H9 (cell line): ENCODE data around the gene CALHM1. TPM values are rescaled to one million over a fixed set of nuclear protein-coding genes. Genes with fewer than 3 reads are reported as not detected.
A peak's percentile ranks its signal among the peaks of the same experiment; 100 is the strongest.

Experiments used
- DNase-seq: peaks from one replicate; pipeline ENCODE4 v3.0.0-alpha.2; 2017
- H2AFZ ChIP-seq: one replicate; pipeline ENCODE4 v1.6.1; 2013; ENCODE audit warnings: mild to moderate bottlenecking, low read length, control low read depth, moderate library complexity
- H2AK5ac ChIP-seq: 2 replicates; pipeline ENCODE4 v1.6.1; 2013; ENCODE audit warnings: low read length, control low read depth, mixed read lengths; ENCODE audit not compliant: insufficient read length
- H2BK120ac ChIP-seq: one replicate; pipeline ENCODE4 v1.6.1; 2013; ENCODE audit warnings: low read depth, mild to moderate bottlenecking, low read length, control low read depth, inconsistent platforms; ENCODE audit not compliant: poor library complexity, severe bottlenecking
- H2BK12ac ChIP-seq: 2 replicates; pipeline ENCODE4 v1.6.1; 2013; ENCODE audit warnings: low read length, control low read depth, mixed read lengths, low read depth; ENCODE audit not compliant: insufficient read length
- H2BK15ac ChIP-seq: 2 replicates; pipeline ENCODE4 v1.6.1; 2013; ENCODE audit warnings: low read depth, low read length, control low read depth
- H2BK20ac ChIP-seq: one replicate; pipeline ENCODE4 v1.6.1; 2013; ENCODE audit warnings: low read depth, mild to moderate bottlenecking, low read length, control low read depth, inconsistent platforms; ENCODE audit not compliant: poor library complexity, severe bottlenecking
- H2BK5ac ChIP-seq: 2 replicates; pipeline ENCODE4 v1.6.1; 2013; ENCODE audit warnings: low read length, control low read depth, mixed read lengths; ENCODE audit not compliant: insufficient read length
- H3K14ac ChIP-seq: 2 replicates; pipeline ENCODE4 v1.6.1; 2013; ENCODE audit warnings: low read length, control low read depth; ENCODE audit not compliant: insufficient read depth
- H3K18ac ChIP-seq: 2 replicates; pipeline ENCODE4 v1.6.1; 2013; ENCODE audit warnings: low read depth, mild to moderate bottlenecking, mixed read lengths, low read length, control low read depth; ENCODE audit not compliant: insufficient read length
- H3K23ac ChIP-seq: 2 replicates; pipeline ENCODE4 v1.6.1; 2013; ENCODE audit warnings: low read length, control low read depth, mixed read lengths, low read depth; ENCODE audit not compliant: insufficient read length
- H3K23me2 ChIP-seq: 2 replicates; pipeline ENCODE4 v1.6.1; 2013; ENCODE audit warnings: low read depth, mild to moderate bottlenecking, mixed read lengths, low read length, control low read depth; ENCODE audit not compliant: insufficient read length, poor library complexity, severe bottlenecking
- H3K27ac ChIP-seq: 2 replicates; pipeline ENCODE4 v1.5.1; 2013; ENCODE audit warnings: low read length, control low read depth, mixed read lengths, low read depth; ENCODE audit not compliant: insufficient read length
- H3K27me3 ChIP-seq: 2 replicates; pipeline ENCODE4 v1.6.1; 2013; ENCODE audit warnings: low read length, control low read depth, inconsistent platforms; ENCODE audit not compliant: insufficient read depth
- H3K4ac ChIP-seq: 2 replicates; pipeline ENCODE4 v1.6.1; 2013; ENCODE audit warnings: low read depth, mild to moderate bottlenecking, control low read depth, inconsistent platforms, low read length, moderate library complexity
- H3K4me1 ChIP-seq: 2 replicates; pipeline ENCODE4 v1.6.1; 2013; ENCODE audit warnings: low read length, control low read depth, inconsistent platforms; ENCODE audit not compliant: insufficient read depth
- H3K4me2 ChIP-seq: 2 replicates; pipeline ENCODE4 v1.6.1; 2013; ENCODE audit warnings: low read length, control low read depth, mixed read lengths; ENCODE audit not compliant: insufficient read length, insufficient read depth
- H3K56ac ChIP-seq: 2 replicates; pipeline ENCODE4 v1.6.1; 2013; ENCODE audit warnings: low read depth, mild to moderate bottlenecking, mixed read lengths, low read length, control low read depth; ENCODE audit not compliant: insufficient read length
- H3K79me1 ChIP-seq: 2 replicates; pipeline ENCODE4 v1.6.1; 2013; ENCODE audit warnings: low read depth, mild to moderate bottlenecking, moderate library complexity, low read length, control low read depth, inconsistent platforms; ENCODE audit not compliant: insufficient read depth, poor library complexity, severe bottlenecking
- H3K79me2 ChIP-seq: 2 replicates; pipeline ENCODE4 v1.6.1; 2013; ENCODE audit warnings: low read length, control low read depth, inconsistent platforms; ENCODE audit not compliant: insufficient read depth
- H3K9ac ChIP-seq: 2 replicates; pipeline ENCODE4 v1.6.1; 2013; ENCODE audit warnings: low read length, control low read depth, mixed read lengths; ENCODE audit not compliant: insufficient read length; ENCODE audit errors: extremely low read depth
- H3K9me3 ChIP-seq: one replicate; pipeline ENCODE4 v1.6.1; 2013; ENCODE audit warnings: low read depth, low read length, inconsistent platforms; ENCODE audit not compliant: control insufficient read depth
- H3T11ph ChIP-seq: one replicate; pipeline ENCODE4 v1.6.1; 2013; ENCODE audit warnings: mild to moderate bottlenecking, low read length, control low read depth, inconsistent platforms
- H4K20me1 ChIP-seq: one replicate; pipeline ENCODE4 v1.6.1; 2013; ENCODE audit not compliant: control insufficient read depth, insufficient read length, insufficient read depth
- H4K5ac ChIP-seq: 2 replicates; pipeline ENCODE4 v1.6.1; 2013; ENCODE audit warnings: low read depth, mild to moderate bottlenecking, mixed read lengths, low read length, control low read depth; ENCODE audit not compliant: insufficient read length
- H4K8ac ChIP-seq: replicated peaks from 2 replicates; pipeline ENCODE4 v1.6.1; 2013; ENCODE audit warnings: low read length, control low read depth, mixed read lengths, low read depth; ENCODE audit not compliant: insufficient read length
- H4K91ac ChIP-seq: 2 replicates; pipeline ENCODE4 v1.6.1; 2013; ENCODE audit warnings: low read depth, mild to moderate bottlenecking, moderate library complexity, mixed read lengths, low read length, control low read depth; ENCODE audit not compliant: insufficient read length
- H3K27ac Mint-ChIP-seq, 3 experiments: 2 replicates in 2 of 3; 3 replicates in 1 of 3; pipeline ENCODE4 v1.8.0; 2020 to 2021; ENCODE audit warnings: mixed read lengths in 3 of 3, mild to moderate bottlenecking in 1 of 3, moderate library complexity in 1 of 3
- H3K27me3 Mint-ChIP-seq: 2 replicates; pipeline ENCODE4 v1.8.0; 2021; ENCODE audit warnings: low read depth, mild to moderate bottlenecking, moderate library complexity, mixed read lengths
- H3K36me3 Mint-ChIP-seq, 3 experiments: 2 replicates in 2 of 3; 3 replicates in 1 of 3; pipeline ENCODE4 v1.8.0; 2020 to 2021; ENCODE audit warnings: low read depth in 3 of 3, mixed read lengths in 3 of 3; ENCODE audit not compliant: insufficient read depth in 1 of 3
- H3K4me1 Mint-ChIP-seq, 2 experiments: 2 replicates each; pipeline ENCODE4 v1.8.0; 2020; ENCODE audit warnings: mixed read lengths in 2 of 2
- H3K4me3 Mint-ChIP-seq, 2 experiments: 2 replicates in 1 of 2; 3 replicates in 1 of 2; pipeline ENCODE4 v1.8.0; 2020 to 2021; ENCODE audit warnings: mild to moderate bottlenecking in 2 of 2, mixed read lengths in 2 of 2, moderate library complexity in 1 of 2
- H3K9me3 Mint-ChIP-seq, 2 experiments: 2 replicates in 1 of 2; 3 replicates in 1 of 2; pipeline ENCODE4 v1.8.0; 2020; ENCODE audit warnings: mild to moderate bottlenecking in 2 of 2, mixed read lengths in 2 of 2, moderate library complexity in 1 of 2
- WGBS: extraction: QIAGEN DNeasy Blood & Tissue Kit; methylation state at CpG from one replicate; pipeline ENCODE4 v1.1.7; 2013; ENCODE audit warnings: missing lambda C conversion rate, low lambda C conversion rate, mixed read lengths; ENCODE audit not compliant: insufficient read length; ENCODE audit errors: extremely low coverage; 5-methylcytosine and 5-hydroxymethylcytosine counted together
- total RNA-seq: library from RNA; stranded (reverse); gene quantifications from 2 replicates; pipeline ENCODE4 v1.2.1, GENCODE V29; 2021
- TF ChIP-seq, protein P1 (sequence below): fragments of 200-600 bp; sonication (generic); conservative IDR thresholded peaks from 3 replicates; pipeline ENCODE4 v1.8.0; 2021; ENCODE audit warnings: antibody characterized with exemption, mild to moderate bottlenecking

CALHM1 gene
- total RNA-seq, 1 experiment from 2014 or later, result 0.13 TPM

GRCh38 chr10:103493362-103493915 is 34.7 kb upstream of the CALHM1 start, which contains the start of gene NEURL1:
Gene NEURL1 (plus strand): TSS chr10:103493705. CDS start chr10:103494388, 683 bp downstream.
- H2AK5ac ChIP-seq, result no peak within 1 kb of the TSS
- no peak within 1 kb of the TSS for H3K56ac ChIP-seq
- H3K79me2 ChIP-seq, result no peaks in the 10 kb centered on the region
- peaks cover 4% of the 10 kb centered on the region for H3K23me2 ChIP-seq
- Mint-ChIP-seq H3K27me3 (peaks cover 67% of the 10 kb centered on the region), H3K27ac (no peak within 1 kb of the TSS), H3K36me3 (no peaks in the 10 kb centered on the region), H3K9me3 (no peaks in the 10 kb centered on the region), H3K4me1 (peaks cover 17 to 21% of the 10 kb centered on the region in 2 experiments), H3K4me3 (peak within 1 kb of the TSS; percentile 74 to 85)
- no peaks in the 10 kb centered on the region for H3K79me1 ChIP-seq
- no peak within 1 kb of the TSS for H2BK120ac ChIP-seq
- H2BK5ac ChIP-seq, result no peak within 1 kb of the TSS
- no peaks in the 10 kb centered on the region for H4K20me1 ChIP-seq
- no peak within 1 kb of the TSS for H2BK15ac ChIP-seq
- no peak within 1 kb of the TSS for H2BK12ac ChIP-seq
- H4K91ac ChIP-seq, result no peak within 1 kb of the TSS
- no peak within 1 kb of the TSS for H4K5ac ChIP-seq
- no peak within 1 kb of the TSS for H3K23ac ChIP-seq
- no peak within 1 kb of the TSS for H3K4ac ChIP-seq
- no CpG with 5 or more reads among the region's 65 CpGs for WGBS
- DNase-seq, result peak; percentile 62
- H3K9ac ChIP-seq, result no peak within 1 kb of the TSS
- TF ChIP-seq, protein P1, sequence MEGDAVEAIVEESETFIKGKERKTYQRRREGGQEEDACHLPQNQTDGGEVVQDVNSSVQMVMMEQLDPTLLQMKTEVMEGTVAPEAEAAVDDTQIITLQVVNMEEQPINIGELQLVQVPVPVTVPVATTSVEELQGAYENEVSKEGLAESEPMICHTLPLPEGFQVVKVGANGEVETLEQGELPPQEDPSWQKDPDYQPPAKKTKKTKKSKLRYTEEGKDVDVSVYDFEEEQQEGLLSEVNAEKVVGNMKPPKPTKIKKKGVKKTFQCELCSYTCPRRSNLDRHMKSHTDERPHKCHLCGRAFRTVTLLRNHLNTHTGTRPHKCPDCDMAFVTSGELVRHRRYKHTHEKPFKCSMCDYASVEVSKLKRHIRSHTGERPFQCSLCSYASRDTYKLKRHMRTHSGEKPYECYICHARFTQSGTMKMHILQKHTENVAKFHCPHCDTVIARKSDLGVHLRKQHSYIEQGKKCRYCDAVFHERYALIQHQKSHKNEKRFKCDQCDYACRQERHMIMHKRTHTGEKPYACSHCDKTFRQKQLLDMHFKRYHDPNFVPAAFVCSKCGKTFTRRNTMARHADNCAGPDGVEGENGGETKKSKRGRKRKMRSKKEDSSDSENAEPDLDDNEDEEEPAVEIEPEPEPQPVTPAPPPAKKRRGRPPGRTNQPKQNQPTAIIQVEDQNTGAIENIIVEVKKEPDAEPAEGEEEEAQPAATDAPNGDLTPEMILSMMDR, result no peak
- no peaks in the 10 kb centered on the region; the same call in 1 of the 2 replicates for H3K4me1 ChIP-seq
- H4K8ac ChIP-seq, result no peak within 1 kb of the TSS
- H3T11ph ChIP-seq, result no peak within 1 kb of the TSS
- peaks cover 10% of the 10 kb centered on the region; the same call in 1 of the 2 replicates for H3K27me3 ChIP-seq
- H2BK20ac ChIP-seq, result no peak within 1 kb of the TSS
- H3K4me2 ChIP-seq, result peak within 1 kb of the TSS; percentile 39
- no peak within 1 kb of the TSS; the same call in 1 of the 2 replicates for H3K14ac ChIP-seq
- no peak within 1 kb of the TSS for H3K18ac ChIP-seq
- H2AFZ ChIP-seq, result no peak within 1 kb of the TSS
- H3K9me3 ChIP-seq, result no peaks in the 10 kb centered on the region
- H3K27ac ChIP-seq, result no peak within 1 kb of the TSS
